ENCODE data around the gene MED8.

MED8 gene

GRCh38 chr1:43387976-43388599 is 1.5 kb downstream of the MED8 start:
- DNase-seq (ENCODE audit: low read depth): no peak
- TF ChIP-seq CTCF (IDR thresholded peaks at IDR 0.05; ENCODE audit: control insufficient read depth, insufficient read depth, low read depth, low read length, missing control alignments): no peak
- peak overlapping the region; percentile 99; the same call in 1 of the 2 replicates for H3K4me3 ChIP-seq (ENCODE audit: control insufficient read depth, low read depth, low read length)

- no peak for TF ChIP-seq CTCF (IDR thresholded peaks at IDR 0.05; ENCODE audit: control insufficient read depth, insufficient read depth, low read depth, low read length, missing control alignments)
- DNase-seq (ENCODE audit: low read depth): no peak
Measured at GRCh38 chr1:43386676-43387075, 2.9 kb downstream of the MED8 start.

GRCh38 chr1:43383449-43383848 is 6.2 kb downstream of the MED8 start:
- no peak overlapping the region for H3K4me3 ChIP-seq (ENCODE audit: control insufficient read depth, low read depth, low read length)
- no peak for DNase-seq (ENCODE audit: low read depth)
- no peak for TF ChIP-seq CTCF (IDR thresholded peaks at IDR 0.05; ENCODE audit: control insufficient read depth, insufficient read depth, low read depth, low read length, missing control alignments)

More at GRCh38 chr1:43386676-43387075, 2.9 kb downstream of the MED8 start:
- no peak overlapping the region for H3K4me3 ChIP-seq (ENCODE audit: control insufficient read depth, low read depth, low read length)

- no peak for TF ChIP-seq CTCF (IDR thresholded peaks at IDR 0.05; ENCODE audit: control insufficient read depth, insufficient read depth, low read depth, low read length, missing control alignments)
- no peak for DNase-seq (ENCODE audit: low read depth)
- H3K4me3 ChIP-seq (ENCODE audit: control insufficient read depth, low read depth, low read length): no peak overlapping the region
Measured at GRCh38 chr1:43382027-43382779, 7.4 kb downstream of the MED8 start.

GRCh38 chr1:43381612-43382011 is 8.0 kb downstream of the MED8 start:
- H3K4me3 ChIP-seq (ENCODE audit: control insufficient read depth, low read depth, low read length): no peak overlapping the region
- DNase-seq (ENCODE audit: low read depth): no peak
- TF ChIP-seq CTCF (IDR thresholded peaks at IDR 0.05; ENCODE audit: control insufficient read depth, insufficient read depth, low read depth, low read length, missing control alignments): no peak

- no peak for DNase-seq (ENCODE audit: low read depth)
- no peak for TF ChIP-seq CTCF (IDR thresholded peaks at IDR 0.05; ENCODE audit: control insufficient read depth, insufficient read depth, low read depth, low read length, missing control alignments)
- H3K4me3 ChIP-seq (ENCODE audit: control insufficient read depth, low read depth, low read length): no peak overlapping the region
Measured at GRCh38 chr1:43379476-43379875, 10.1 kb downstream of the MED8 start.

All from AG09309 (cell line).